ENCODE measurements around the gene GKN1. TPM values are rescaled to one million over a fixed set of nuclear protein-coding genes. Genes with fewer than 3 reads are reported as not detected.

The GKN1 gene
- total and polyA plus RNA-seq, 2 of the 8 experiments (the other 6 are each of a cell fraction or from before 2014, with no cell fraction given): not detected

GRCh38 chr2:68980956-68981355 lies 6.5 kb downstream of the GKN1 start:
- TF ChIP-seq NRF1 (IDR thresholded peaks at IDR 0.05; ENCODE audit: low read depth, low read length) (no peak), CBX5 (IDR thresholded peaks at IDR 0.05; ENCODE audit: low read depth, low read length) (no peak), POU5F1 (IDR thresholded peaks at IDR 0.05; ENCODE audit: low read depth, low read length) (no peak), ZNF274 (IDR thresholded peaks at IDR 0.05; ENCODE audit: borderline replicate concordance, extremely low read depth, low read length) (no peak), YY1 (IDR thresholded peaks at IDR 0.05; ENCODE audit: low read depth, low read length) (no peak), CEBPB (IDR thresholded peaks at IDR 0.05; ENCODE audit: low read depth, low read length) (no peak), SIX5 (IDR thresholded peaks at IDR 0.05; ENCODE audit: low read depth, low read length) (no peak)
- Histone ChIP-seq H4K20me1 (replicated peaks in 1 of 2; ENCODE audit: control insufficient read depth in 1 of 2, insufficient read depth in 2 of 2, low read length in 2 of 2) (no peaks in the 10 kb centered on the region), H3K23me2 (ENCODE audit: low read depth, low read length) (no peaks in the 10 kb centered on the region), H2AK5ac (ENCODE audit: low read depth, low read length) (no peak overlapping the region), H2BK120ac (replicated peaks; ENCODE audit: low read depth, low read length) (no peak overlapping the region), H2BK12ac (ENCODE audit: low read depth, low read length) (no peak overlapping the region), H3K4me1 (replicated peaks in 1 of 4; ENCODE audit: control insufficient read depth in 3 of 4, insufficient read depth in 4 of 4, low read length in 3 of 4) (no peaks in the 10 kb centered on the region), H3K36me3 (ENCODE audit: control insufficient read depth in 2 of 4, insufficient read depth in 4 of 4, low read length in 3 of 4) (no peaks in the 10 kb centered on the region), H3K4ac (replicated peaks; ENCODE audit: insufficient read length, low read depth, low read length) (no peak overlapping the region), H3K79me1 (ENCODE audit: low read depth, low read length) (no peaks in the 10 kb centered on the region), H3K27me3 (replicated peaks in 1 of 4; ENCODE audit: control insufficient read depth in 3 of 4, extremely low read depth in 1 of 4, insufficient read depth in 3 of 4, low read length in 3 of 4) (no peaks in the 10 kb centered on the region), H3K27ac (ENCODE audit: low read depth, low read length) (no peak overlapping the region), H4K5ac (ENCODE audit: insufficient read length, low read depth, low read length) (no peak overlapping the region), H3K14ac (ENCODE audit: insufficient read length) (no peak overlapping the region), H2AFZ (ENCODE audit: low read length) (no peak overlapping the region), H3K18ac (ENCODE audit: extremely low read depth, low read length) (no peak overlapping the region), H3K23ac (ENCODE audit: insufficient read length) (no peak overlapping the region), H3K9ac (replicated peaks in 1 of 4; ENCODE audit: extremely low read depth in 1 of 4, low read depth in 3 of 4, low read length in 3 of 4) (no peak overlapping the region), H3K79me2 (ENCODE audit: control insufficient read depth in 1 of 2, insufficient read depth in 2 of 2, low read length in 2 of 2) (no peaks in the 10 kb centered on the region), H4K91ac (replicated peaks; ENCODE audit: insufficient read length, low read length) (no peak overlapping the region), H2BK5ac (ENCODE audit: low read depth, low read length) (no peak overlapping the region), H3K4me3 (ENCODE audit: extremely low read depth in 1 of 4, insufficient read depth in 2 of 4, low read depth in 3 of 4, low read length in 4 of 4) (no peak overlapping the region), H2BK20ac (ENCODE audit: low read length) (no peak overlapping the region), H2BK15ac (ENCODE audit: low read length) (no peak overlapping the region), H3K56ac (replicated peaks; ENCODE audit: insufficient read length, low read depth, low read length) (no peak overlapping the region), H3K4me2 (ENCODE audit: insufficient read depth in 1 of 2, low read depth in 2 of 2, low read length in 2 of 2) (no peak overlapping the region), H3K9me3 (ENCODE audit: insufficient read depth in 2 of 2, low read depth in 1 of 2, low read length in 1 of 2) (no peaks in the 10 kb centered on the region), H4K8ac (ENCODE audit: extremely low read depth, insufficient read depth, low read length) (no peak overlapping the region)
- POLR2A ChIA-PET (ENCODE audit: partially characterized antibody): no interaction called here
- DNase-seq (ENCODE audit: low read depth in 1 of 2, low spot score in 2 of 2) (no peak), FAIRE-seq (no peak)
- CTCF ChIA-PET (ENCODE audit: partially characterized antibody): interaction anchor here (1.0 kb wide), 1 partner anchor 37 kb away, joined by 4 read pairs; no protein-coding TSS in a partner anchor
- 95% methylated on average over 1 of the region's 1 CpG; no CpG with 5 or more reads in 1 of the 2 experiments for WGBS, 2 experiments (ENCODE audit: extremely low coverage in 1 of 2, insufficient coverage in 1 of 2, insufficient read length in 1 of 2, insufficient replicate concordance in 2 of 2, low coverage in 1 of 2, low lambda C conversion rate in 2 of 2, missing lambda C conversion rate in 1 of 2)
